Measurements from ENCODE around the gene MCF2.

Gene MCF2

GRCh38 chrX:139596068-139596467 lies 111.9 kb downstream of the MCF2 start:
- no peak for DNase-seq

GRCh38 chrX:139585613-139586012 lies 122.4 kb downstream of the MCF2 start:
- DNase-seq, result no peak

- no peak for DNase-seq
These were observed 126.9 kb downstream of the MCF2 start for GRCh38 chrX:139581068-139581467.

- no peak for DNase-seq
These were observed 141.0 kb downstream of the MCF2 start for GRCh38 chrX:139566981-139567380.

- no peak for DNase-seq
These were observed 144.7 kb downstream of the MCF2 start for GRCh38 chrX:139563251-139563650.

- DNase-seq, result no peak
These were observed 147.7 kb downstream of the MCF2 start for GRCh38 chrX:139560221-139560620.

- peak; percentile 47 for DNase-seq
These were observed 148.5 kb downstream of the MCF2 start for GRCh38 chrX:139559383-139560042.

- DNase-seq, result no peak
These were observed 152.8 kb downstream of the MCF2 start for GRCh38 chrX:139554991-139555675.

- no peak for DNase-seq
These were observed 153.6 kb downstream of the MCF2 start for GRCh38 chrX:139554376-139554775.

GRCh38 chrX:139544591-139544990 lies 163.4 kb downstream of the MCF2 start:
- no peak for DNase-seq

GRCh38 chrX:139543920-139544319 lies 164.0 kb downstream of the MCF2 start:
- DNase-seq, result no peak

- no peak for DNase-seq
These were observed 165.3 kb downstream of the MCF2 start for GRCh38 chrX:139542652-139543051.

GRCh38 chrX:139538907-139539790 lies 168.8 kb downstream of the MCF2 start:
- DNase-seq, result no peak

- no peak for DNase-seq
These were observed 174.5 kb downstream of the MCF2 start for GRCh38 chrX:139533444-139533843.

- no peak for DNase-seq
These were observed 175.1 kb downstream of the MCF2 start for GRCh38 chrX:139532834-139533233.

Data from activated CD4-positive, alpha-beta T cell treated with anti-CD3 and anti-CD28 coated beads, Interleukin-2, Interleukin-6, amounts not matched to agents 100 ng/mL and 50 ng/mL, durations not matched to agents 16 hours and 8 hours (primary cell).